Colonic mucosa (tissue), 4 donors: ENCODE measurements around the gene U2AF2. TPM values are rescaled to one million over a fixed set of nuclear protein-coding genes. Genes with fewer than 3 reads are reported as not detected.

Experiments used
- DNase-seq: peaks from one replicate; pipeline ENCODE4 v3.0.0-alpha.2; 2020
- H3K27ac ChIP-seq: fragments of 200-600 bp; one replicate; pipeline ENCODE4 v1.8.0; 2021
- H3K27me3 ChIP-seq: fragments of 200-600 bp; one replicate; pipeline ENCODE4 v1.8.0; 2021
- H3K36me3 ChIP-seq: fragments of 200-600 bp; one replicate; pipeline ENCODE4 v1.8.0; 2021
- H3K4me1 ChIP-seq: fragments of 200-600 bp; one replicate; pipeline ENCODE4 v1.8.0; 2021; ENCODE audit warnings: mild to moderate bottlenecking
- H3K4me3 ChIP-seq: fragments of 200-600 bp; one replicate; pipeline ENCODE4 v1.8.0; 2021
- H3K9ac ChIP-seq, 2 donors: one replicate each; pipeline ENCODE4 v1.7.0; 2013; ENCODE audit warnings: control low read depth in 2 of 2, low read depth in 2 of 2, low read length in 2 of 2
- H3K9me3 ChIP-seq: fragments of 200-600 bp; one replicate; pipeline ENCODE4 v1.8.0; 2021
- CTCF ChIP-seq: fragments of 200-600 bp; IDR thresholded peaks from one replicate; pipeline ENCODE4 v1.8.0; 2022; ENCODE audit warnings: antibody characterized with exemption, mild to moderate bottlenecking
- intact Hi-C: fragments of 100-400 bp; cut with DNase I; formaldehyde crosslinking; loops from one replicate; pipeline ENCODE4 v1.14.1; 2022
- total RNA-seq, 2 donors: library from RNA; stranded (reverse); fragmentation: NEBNext Ultra II Directional in 1 of 2; extraction: Animal tissue kit (Norgen Biotek cat#: 25700) in 1 of 2; gene quantifications; one replicate each; pipeline ENCODE4 v1.2.1, GENCODE V29; 2021
- donor health status: healthy.
- donor health status: DM: no; HTN: no; CAD: no.
- donor health status: DM: no; HTN: no; CAD: no.

The U2AF2 gene
- total RNA-seq, 2 donors from 2014 or later, result 146 to 289 TPM

GRCh38 chr19:55661826-55662225, 7.0 kb downstream of the U2AF2 start:
- no peak overlapping the region for H3K9ac ChIP-seq
- H3K4me3 ChIP-seq, result no peak overlapping the region
- intact Hi-C loops, result no loop called here
- H3K27ac ChIP-seq, result no peak overlapping the region
- no peaks in the 10 kb centered on the region for H3K27me3 ChIP-seq
- H3K9me3 ChIP-seq, result no peaks in the 10 kb centered on the region
- no peak for DNase-seq
- peaks cover 14% of the 10 kb centered on the region for H3K4me1 ChIP-seq
- TF ChIP-seq CTCF, result no peak
- H3K36me3 ChIP-seq, result peaks cover 19% of the 10 kb centered on the region

- Histone ChIP-seq H3K36me3 (peaks cover 27% of the 10 kb centered on the region), H3K4me1 (no peaks in the 10 kb centered on the region), H3K9ac (no peak overlapping the region), H3K27ac (no peak overlapping the region), H3K9me3 (no peaks in the 10 kb centered on the region), H3K4me3 (no peak overlapping the region), H3K27me3 (no peaks in the 10 kb centered on the region)
- no peak for TF ChIP-seq CTCF
- DNase-seq, result no peak
- intact Hi-C loops, result no loop called here
Measured at GRCh38 chr19:55663846-55664536, 9.2 kb downstream of the U2AF2 start.

- H3K27ac ChIP-seq, result no peak overlapping the region
- intact Hi-C loops, result no loop called here
- no peaks in the 10 kb centered on the region for H3K27me3 ChIP-seq
- no peak for DNase-seq
- TF ChIP-seq CTCF, result no peak
- H3K9me3 ChIP-seq, result no peaks in the 10 kb centered on the region
- no peak overlapping the region for H3K4me3 ChIP-seq
- H3K9ac ChIP-seq, result no peak overlapping the region
- H3K4me1 ChIP-seq, result no peaks in the 10 kb centered on the region
- peaks cover 28% of the 10 kb centered on the region for H3K36me3 ChIP-seq
Measured at GRCh38 chr19:55666343-55667005, 11.6 kb downstream of the U2AF2 start.

GRCh38 chr19:55667006-55667381, 12.2 kb downstream of the U2AF2 start:
- Histone ChIP-seq H3K9me3 (no peaks in the 10 kb centered on the region), H3K27me3 (no peaks in the 10 kb centered on the region), H3K9ac (no peak overlapping the region), H3K36me3 (peaks cover 28% of the 10 kb centered on the region), H3K4me3 (no peak overlapping the region), H3K4me1 (no peaks in the 10 kb centered on the region), H3K27ac (no peak overlapping the region)
- DNase-seq, result no peak
- intact Hi-C loops, result no loop called here
- TF ChIP-seq CTCF, result no peak

- no peaks in the 10 kb centered on the region for H3K27me3 ChIP-seq
Measured at GRCh38 chr19:55667511-55667910, 12.7 kb downstream of the U2AF2 start.

More at GRCh38 chr19:55667511-55667910, 12.7 kb downstream of the U2AF2 start:
- Histone ChIP-seq H3K9me3 (no peaks in the 10 kb centered on the region), H3K4me3 (no peak overlapping the region), H3K9ac (no peak overlapping the region), H3K36me3 (peaks cover 28% of the 10 kb centered on the region), H3K4me1 (no peaks in the 10 kb centered on the region), H3K27ac (no peak overlapping the region)
- no peak for TF ChIP-seq CTCF
- no peak for DNase-seq
- intact Hi-C loops, result no loop called here
